ENCODE results near the gene CPPED1. TPM values are rescaled to one million over a fixed set of nuclear protein-coding genes. Genes with fewer than 3 reads are reported as not detected.

CPPED1 gene
- total RNA-seq, 1 experiment from 2014 or later: 8.1 TPM

DNA sequence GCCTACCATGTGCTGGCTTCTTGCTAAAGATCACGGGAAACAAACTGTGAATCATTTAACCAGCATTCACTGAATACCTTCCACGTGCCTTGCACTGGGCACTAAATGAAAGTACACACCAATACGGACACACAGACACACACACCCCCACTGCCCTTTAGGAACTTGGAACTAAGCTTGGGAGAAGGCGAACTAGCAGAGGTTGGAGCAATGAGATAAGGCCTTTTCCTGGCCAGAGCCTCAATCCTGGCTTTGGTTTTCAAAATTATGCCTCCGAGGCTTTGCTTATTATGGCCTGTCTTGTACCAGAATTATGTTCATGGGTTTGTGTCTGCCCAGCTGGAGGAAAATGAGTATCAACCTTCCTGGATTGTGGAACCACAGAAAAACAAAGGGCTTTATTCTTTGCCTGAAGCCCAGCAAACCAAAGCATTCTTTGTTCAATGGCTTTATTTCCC, 32.3 kb downstream of the CPPED1 start:
- Histone ChIP-seq H3K27ac (ENCODE audit: low read depth, low read length) (no peak overlapping the region), H3K9me3 (ENCODE audit: control insufficient read depth in 1 of 2, insufficient read depth in 1 of 2, low read depth in 1 of 2, low read length in 2 of 2) (no peaks in the 10 kb centered on the region), H2AFZ (ENCODE audit: low read depth, low read length, poor library complexity, severe bottlenecking) (no peak overlapping the region), H3K9me2 (ENCODE audit: insufficient read depth) (no peaks in the 10 kb centered on the region), H3K79me2 (ENCODE audit: insufficient read depth, low read length) (no peaks in the 10 kb centered on the region), H3K9ac (ENCODE audit: low read length) (no peak overlapping the region), H3K4me3 (replicated peaks in 1 of 2; ENCODE audit: low read depth in 1 of 2, low read length in 2 of 2) (no peak overlapping the region), H3K4me1 (ENCODE audit: control insufficient read depth in 1 of 2, insufficient read depth in 2 of 2, low read length in 2 of 2) (no peaks in the 10 kb centered on the region), H3K27me3 (ENCODE audit: insufficient read depth, low read length) (no peaks in the 10 kb centered on the region), H3K4me2 (ENCODE audit: low read length) (no peak overlapping the region), H4K20me1 (ENCODE audit: insufficient read depth) (no peaks in the 10 kb centered on the region), H3K36me3 (ENCODE audit: control insufficient read depth in 1 of 2, insufficient read depth in 2 of 2, low read length in 2 of 2) (no peaks in the 10 kb centered on the region)
- RAD21 ChIA-PET (ENCODE audit: low non-redundant PET in 1 of 2, low total read pairs in 2 of 2, uncharacterized antibody in 2 of 2, unreplicated experiment in 2 of 2): no interaction called here
- ATAC-seq: no peak
- BruUV-seq (replicated peaks): no TSS peak
- POLR2A ChIA-PET: no interaction called here
- CTCF ChIA-PET: no interaction called here
- intact Hi-C loops (cut with micrococcal nuclease): no loop called here
- no peak for TF ChIP-seq ZFX (IDR thresholded peaks at IDR 0.05)
- TF ChIP-seq, protein P1, sequence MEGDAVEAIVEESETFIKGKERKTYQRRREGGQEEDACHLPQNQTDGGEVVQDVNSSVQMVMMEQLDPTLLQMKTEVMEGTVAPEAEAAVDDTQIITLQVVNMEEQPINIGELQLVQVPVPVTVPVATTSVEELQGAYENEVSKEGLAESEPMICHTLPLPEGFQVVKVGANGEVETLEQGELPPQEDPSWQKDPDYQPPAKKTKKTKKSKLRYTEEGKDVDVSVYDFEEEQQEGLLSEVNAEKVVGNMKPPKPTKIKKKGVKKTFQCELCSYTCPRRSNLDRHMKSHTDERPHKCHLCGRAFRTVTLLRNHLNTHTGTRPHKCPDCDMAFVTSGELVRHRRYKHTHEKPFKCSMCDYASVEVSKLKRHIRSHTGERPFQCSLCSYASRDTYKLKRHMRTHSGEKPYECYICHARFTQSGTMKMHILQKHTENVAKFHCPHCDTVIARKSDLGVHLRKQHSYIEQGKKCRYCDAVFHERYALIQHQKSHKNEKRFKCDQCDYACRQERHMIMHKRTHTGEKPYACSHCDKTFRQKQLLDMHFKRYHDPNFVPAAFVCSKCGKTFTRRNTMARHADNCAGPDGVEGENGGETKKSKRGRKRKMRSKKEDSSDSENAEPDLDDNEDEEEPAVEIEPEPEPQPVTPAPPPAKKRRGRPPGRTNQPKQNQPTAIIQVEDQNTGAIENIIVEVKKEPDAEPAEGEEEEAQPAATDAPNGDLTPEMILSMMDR (IDR thresholded peaks at IDR 0.05 in 2 of 3, conservative IDR thresholded peaks at IDR 0.05 in 1 of 3; ENCODE audit: borderline replicate concordance in 1 of 3, insufficient read depth in 1 of 3, low read depth in 2 of 3, low read length in 2 of 3): no peak
- TF ChIP-seq, protein P2, sequence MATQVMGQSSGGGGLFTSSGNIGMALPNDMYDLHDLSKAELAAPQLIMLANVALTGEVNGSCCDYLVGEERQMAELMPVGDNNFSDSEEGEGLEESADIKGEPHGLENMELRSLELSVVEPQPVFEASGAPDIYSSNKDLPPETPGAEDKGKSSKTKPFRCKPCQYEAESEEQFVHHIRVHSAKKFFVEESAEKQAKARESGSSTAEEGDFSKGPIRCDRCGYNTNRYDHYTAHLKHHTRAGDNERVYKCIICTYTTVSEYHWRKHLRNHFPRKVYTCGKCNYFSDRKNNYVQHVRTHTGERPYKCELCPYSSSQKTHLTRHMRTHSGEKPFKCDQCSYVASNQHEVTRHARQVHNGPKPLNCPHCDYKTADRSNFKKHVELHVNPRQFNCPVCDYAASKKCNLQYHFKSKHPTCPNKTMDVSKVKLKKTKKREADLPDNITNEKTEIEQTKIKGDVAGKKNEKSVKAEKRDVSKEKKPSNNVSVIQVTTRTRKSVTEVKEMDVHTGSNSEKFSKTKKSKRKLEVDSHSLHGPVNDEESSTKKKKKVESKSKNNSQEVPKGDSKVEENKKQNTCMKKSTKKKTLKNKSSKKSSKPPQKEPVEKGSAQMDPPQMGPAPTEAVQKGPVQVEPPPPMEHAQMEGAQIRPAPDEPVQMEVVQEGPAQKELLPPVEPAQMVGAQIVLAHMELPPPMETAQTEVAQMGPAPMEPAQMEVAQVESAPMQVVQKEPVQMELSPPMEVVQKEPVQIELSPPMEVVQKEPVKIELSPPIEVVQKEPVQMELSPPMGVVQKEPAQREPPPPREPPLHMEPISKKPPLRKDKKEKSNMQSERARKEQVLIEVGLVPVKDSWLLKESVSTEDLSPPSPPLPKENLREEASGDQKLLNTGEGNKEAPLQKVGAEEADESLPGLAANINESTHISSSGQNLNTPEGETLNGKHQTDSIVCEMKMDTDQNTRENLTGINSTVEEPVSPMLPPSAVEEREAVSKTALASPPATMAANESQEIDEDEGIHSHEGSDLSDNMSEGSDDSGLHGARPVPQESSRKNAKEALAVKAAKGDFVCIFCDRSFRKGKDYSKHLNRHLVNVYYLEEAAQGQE (IDR thresholded peaks at IDR 0.05; ENCODE audit: low read depth): no peak
- DNase-seq (ENCODE audit: low read depth, low spot score): no peak

DNA sequence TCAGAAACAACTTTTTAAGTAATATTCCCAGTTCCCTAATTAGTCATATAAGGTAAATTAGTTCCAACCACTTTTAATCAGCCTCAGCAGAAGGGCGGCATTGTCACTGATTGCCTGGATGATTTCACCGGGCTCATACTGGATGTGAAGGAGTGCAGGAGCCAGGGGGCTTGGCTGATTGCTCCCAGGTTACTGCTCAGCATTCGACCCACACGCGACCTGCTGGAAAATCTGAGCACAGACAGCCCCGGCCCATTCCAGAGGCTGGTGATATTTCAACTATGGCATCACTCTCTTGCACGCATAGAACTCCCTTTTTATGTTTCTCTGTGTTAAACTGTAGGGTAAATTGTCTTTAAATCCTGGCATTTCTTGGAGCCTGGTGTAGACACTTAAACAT, 34.2 kb downstream of the CPPED1 start:
- no peaks in the 10 kb centered on the region for H3K27me3 ChIP-seq (ENCODE audit: insufficient read depth, low read length)
- no peaks in the 10 kb centered on the region for H3K79me2 ChIP-seq (ENCODE audit: insufficient read depth, low read length)
- H4K20me1 ChIP-seq (ENCODE audit: insufficient read depth): no peaks in the 10 kb centered on the region
- DNase-seq (ENCODE audit: low read depth, low spot score): no peak
- ChIA-PET POLR2A (no interaction called here), CTCF (no interaction called here), RAD21 (ENCODE audit: low non-redundant PET in 1 of 2, low total read pairs in 2 of 2, uncharacterized antibody in 2 of 2, unreplicated experiment in 2 of 2) (no interaction called here)
- H3K36me3 ChIP-seq (ENCODE audit: control insufficient read depth in 1 of 2, insufficient read depth in 2 of 2, low read length in 2 of 2): no peaks in the 10 kb centered on the region
- no peak for ATAC-seq
- H2AFZ ChIP-seq (ENCODE audit: low read depth, low read length, poor library complexity, severe bottlenecking): no peak overlapping the region
- H3K27ac ChIP-seq (ENCODE audit: low read depth, low read length): no peak overlapping the region
- intact Hi-C loops (cut with micrococcal nuclease): no loop called here
- no peak overlapping the region for H3K4me2 ChIP-seq (ENCODE audit: low read length)
- no peak overlapping the region for H3K9ac ChIP-seq (ENCODE audit: low read length)
- BruUV-seq (replicated peaks): no TSS peak
- H3K9me2 ChIP-seq (ENCODE audit: insufficient read depth): no peaks in the 10 kb centered on the region
- H3K9me3 ChIP-seq (ENCODE audit: control insufficient read depth in 1 of 2, insufficient read depth in 1 of 2, low read depth in 1 of 2, low read length in 2 of 2): no peaks in the 10 kb centered on the region
- H3K4me3 ChIP-seq (replicated peaks in 1 of 2; ENCODE audit: low read depth in 1 of 2, low read length in 2 of 2): no peak overlapping the region
- no peaks in the 10 kb centered on the region for H3K4me1 ChIP-seq (ENCODE audit: control insufficient read depth in 1 of 2, insufficient read depth in 2 of 2, low read length in 2 of 2)
- TF ChIP-seq ZNF274 (IDR thresholded peaks at IDR 0.05; ENCODE audit: low read depth, low read length) (no peak), ZFX (IDR thresholded peaks at IDR 0.05) (no peak), YY1 (IDR thresholded peaks at IDR 0.05; ENCODE audit: extremely low read depth, insufficient replicate concordance, low read depth, low read length) (no peak), CEBPB (IDR thresholded peaks at IDR 0.05; ENCODE audit: low read depth) (no peak), ELF1 (IDR thresholded peaks at IDR 0.05; ENCODE audit: borderline replicate concordance, low read depth) (no peak)
- TF ChIP-seq, protein P2 (IDR thresholded peaks at IDR 0.05; ENCODE audit: low read depth): no peak
- TF ChIP-seq, protein P3, sequence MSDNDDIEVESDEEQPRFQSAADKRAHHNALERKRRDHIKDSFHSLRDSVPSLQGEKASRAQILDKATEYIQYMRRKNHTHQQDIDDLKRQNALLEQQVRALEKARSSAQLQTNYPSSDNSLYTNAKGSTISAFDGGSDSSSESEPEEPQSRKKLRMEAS (IDR thresholded peaks at IDR 0.05): no peak
